ENCODE results near the gene TOLLIP.

Gene TOLLIP

DNA sequence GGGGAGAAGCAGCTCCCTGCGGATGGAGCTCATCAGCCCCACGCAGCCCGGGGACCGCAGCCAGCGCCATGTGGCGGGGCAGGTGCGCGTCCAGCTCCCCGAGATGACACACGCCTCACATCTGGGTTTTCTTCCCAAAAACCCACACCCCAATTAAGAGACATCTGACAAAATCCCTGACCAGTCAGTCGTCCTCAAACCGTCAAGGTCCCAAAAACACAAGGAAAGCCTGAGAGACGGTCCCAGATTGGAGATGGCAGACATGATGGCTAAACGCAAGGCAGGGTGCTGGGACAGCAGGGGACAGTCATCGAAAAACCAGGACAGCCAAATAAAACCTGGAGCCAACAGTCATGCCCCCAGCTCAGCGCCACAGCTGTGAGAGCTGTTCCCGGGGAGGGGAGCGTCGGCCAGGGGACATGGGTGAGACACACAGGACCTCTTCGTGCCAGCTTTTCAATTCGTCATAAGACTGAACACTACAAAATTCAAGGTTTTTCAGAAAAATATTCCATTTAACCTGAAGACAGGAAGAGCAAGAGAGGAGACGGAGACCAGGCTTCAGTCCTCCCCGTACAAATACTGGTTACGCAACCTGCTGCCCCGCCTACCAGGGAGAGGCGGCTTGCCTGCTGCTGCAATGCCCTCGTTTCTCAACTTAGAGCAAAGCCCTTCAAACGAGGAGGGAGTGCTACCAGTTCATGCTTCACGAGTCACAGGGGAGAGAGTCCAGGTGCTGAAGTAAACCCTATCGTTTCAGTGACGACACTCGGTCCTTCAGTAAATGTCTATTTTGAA is 10.5 kb downstream of the TOLLIP start:
- DNase-seq (ENCODE audit: low read depth): no peak

DNA sequence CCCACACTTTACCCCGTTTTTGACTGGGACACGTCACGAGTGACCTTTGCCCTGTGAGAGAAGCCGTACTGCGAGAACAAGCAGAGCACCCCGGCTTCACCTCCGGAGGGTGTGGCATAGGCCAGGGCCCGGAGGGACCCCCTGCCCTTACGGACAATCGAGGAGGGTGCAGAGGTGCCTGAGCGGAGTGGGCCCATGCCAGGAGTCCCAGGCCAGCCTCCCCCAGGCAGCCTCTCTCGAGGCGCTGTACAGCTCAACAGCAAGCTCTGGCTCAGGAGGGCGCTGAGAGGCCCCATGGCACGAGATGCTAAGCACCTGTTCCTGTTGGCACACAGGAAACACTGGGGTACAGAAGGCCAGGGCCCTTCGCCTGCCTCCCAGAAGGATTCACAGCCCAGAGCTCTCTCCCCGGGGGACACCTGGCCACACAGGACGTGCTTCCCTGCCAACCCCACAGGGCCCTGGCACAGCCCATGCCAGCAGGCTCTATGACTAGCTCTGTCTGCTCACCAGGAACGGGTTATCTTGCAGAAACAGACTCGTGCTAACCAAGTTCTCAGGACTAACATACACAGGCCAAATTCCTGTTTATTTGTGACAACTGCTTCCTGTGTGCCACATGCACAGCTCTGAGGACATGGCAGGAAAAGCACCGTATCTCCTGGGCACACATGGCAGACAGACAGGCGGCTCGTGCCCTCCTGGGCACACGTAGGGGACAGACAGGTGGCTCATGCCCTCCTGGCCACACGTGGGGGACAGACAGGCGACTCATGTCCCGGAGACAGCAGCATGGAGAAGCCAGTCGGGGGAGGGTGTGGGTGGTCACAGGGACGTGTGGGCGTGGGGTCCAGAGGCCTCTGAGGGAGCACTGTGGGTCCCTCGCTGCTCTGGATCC is 11.6 kb downstream of the TOLLIP start:
- DNase-seq (ENCODE audit: low read depth): no peak

DNA sequence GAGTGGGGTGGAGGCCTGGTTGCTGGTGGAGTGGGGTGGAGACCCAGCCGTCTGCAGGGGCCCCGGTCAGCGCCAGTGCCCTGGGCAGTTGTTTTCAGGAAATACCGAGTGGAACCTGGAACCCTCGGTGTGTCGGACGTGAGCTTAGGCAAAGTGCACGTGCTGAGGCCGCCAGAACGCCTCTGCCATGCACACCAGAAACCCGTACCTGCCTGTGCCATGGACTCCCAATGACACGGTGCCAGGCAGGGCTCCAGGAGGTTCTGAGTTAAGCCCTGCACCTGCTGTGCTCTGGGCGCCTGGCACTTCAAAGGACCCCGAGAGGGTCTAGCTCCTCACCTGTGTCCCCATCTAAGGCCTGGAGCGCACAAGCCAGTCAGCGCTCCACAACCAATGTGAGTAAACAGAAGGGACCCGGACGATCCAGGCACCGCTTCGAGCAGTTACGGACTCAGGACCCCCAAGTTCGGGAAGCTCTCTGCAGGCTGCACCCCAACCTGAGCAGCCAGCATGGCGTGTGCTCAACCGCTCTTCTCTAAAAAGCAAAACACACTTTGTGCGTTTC is 12.3 kb downstream of the TOLLIP start:
- no peak for DNase-seq (ENCODE audit: low read depth)

DNA sequence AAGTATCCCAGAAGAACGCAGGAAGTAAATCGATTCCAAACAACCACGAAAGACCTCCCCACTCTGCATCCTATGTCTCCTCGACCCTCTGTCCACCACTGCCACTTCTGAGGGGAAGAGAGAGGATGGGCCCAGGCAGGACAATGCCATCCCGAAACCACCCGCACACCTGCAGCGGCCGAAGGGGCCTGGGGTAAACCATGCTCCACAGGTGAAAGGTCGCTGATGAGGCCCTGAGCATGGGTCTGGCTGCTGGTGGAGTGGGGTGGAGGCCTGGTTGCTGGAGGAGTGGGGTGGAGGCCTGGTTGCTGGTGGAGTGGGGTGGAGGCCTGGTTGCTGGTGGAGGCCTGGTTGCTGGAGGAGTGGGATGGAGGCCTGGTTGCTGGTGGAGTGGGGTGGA is 13.1 kb downstream of the TOLLIP start:
- no peak for DNase-seq (ENCODE audit: low read depth)

DNA sequence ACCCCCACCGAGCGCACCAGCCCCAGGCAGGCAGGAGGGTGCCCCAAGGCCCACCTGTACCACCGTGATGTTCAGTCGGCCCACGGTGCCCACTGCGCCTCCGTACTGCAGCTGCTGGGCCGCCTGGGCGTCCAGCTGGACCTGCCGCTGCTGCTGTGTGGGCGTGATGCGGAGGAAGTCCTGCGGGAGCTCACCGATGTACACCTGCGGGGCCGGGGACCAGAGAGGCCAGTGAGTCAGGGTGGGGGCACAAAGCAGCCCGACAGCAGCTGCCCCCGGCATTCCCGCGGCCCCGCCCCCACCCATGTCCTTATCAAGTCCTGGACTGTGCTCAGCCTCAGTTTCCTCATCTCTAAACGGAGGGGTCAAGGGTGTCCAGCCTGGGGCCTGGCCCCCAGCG is 13.8 kb downstream of the TOLLIP start:
- no peak for DNase-seq (ENCODE audit: low read depth)

DNA sequence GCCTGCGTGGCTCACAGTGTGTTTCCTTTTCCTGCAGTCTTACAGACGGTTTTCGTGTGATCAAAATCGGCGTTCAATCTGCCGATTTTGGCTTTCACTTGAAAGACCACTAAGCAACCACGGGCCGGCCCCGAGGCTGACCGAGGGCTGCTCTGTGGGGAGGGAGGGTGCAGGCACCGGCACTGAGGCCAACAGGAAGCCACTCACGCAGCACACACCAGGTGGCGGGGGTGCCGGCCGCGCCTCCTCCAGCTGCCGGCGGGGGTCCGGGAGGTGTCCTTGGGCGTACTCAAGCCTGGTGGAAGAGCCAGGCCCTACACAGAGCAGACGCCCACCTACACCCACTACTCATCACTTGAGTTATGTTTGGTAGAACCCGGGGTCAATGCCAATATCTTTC is 14.3 kb downstream of the TOLLIP start:
- DNase-seq (ENCODE audit: low read depth): no peak

DNA sequence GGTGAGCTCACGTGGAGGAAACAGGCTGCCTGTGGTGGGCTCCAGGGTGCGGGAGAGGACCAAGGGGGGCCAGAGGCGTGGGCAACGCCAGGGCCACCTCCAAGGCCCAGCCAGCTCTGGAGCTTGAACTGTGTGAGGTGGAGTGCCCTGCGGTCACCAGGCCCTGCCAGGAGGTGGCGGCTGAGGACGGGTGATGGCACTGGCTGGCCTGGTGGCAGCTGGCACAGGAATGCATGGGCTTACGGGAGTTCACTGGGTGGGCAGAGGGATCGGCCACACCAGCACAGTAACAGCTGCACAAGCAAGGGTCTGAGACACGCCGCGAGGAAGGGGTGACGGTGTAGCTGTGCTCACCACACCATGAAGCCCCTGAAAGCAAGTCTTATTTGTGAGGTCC is 15.8 kb downstream of the TOLLIP start:
- DNase-seq (ENCODE audit: low read depth): no peak

DNA sequence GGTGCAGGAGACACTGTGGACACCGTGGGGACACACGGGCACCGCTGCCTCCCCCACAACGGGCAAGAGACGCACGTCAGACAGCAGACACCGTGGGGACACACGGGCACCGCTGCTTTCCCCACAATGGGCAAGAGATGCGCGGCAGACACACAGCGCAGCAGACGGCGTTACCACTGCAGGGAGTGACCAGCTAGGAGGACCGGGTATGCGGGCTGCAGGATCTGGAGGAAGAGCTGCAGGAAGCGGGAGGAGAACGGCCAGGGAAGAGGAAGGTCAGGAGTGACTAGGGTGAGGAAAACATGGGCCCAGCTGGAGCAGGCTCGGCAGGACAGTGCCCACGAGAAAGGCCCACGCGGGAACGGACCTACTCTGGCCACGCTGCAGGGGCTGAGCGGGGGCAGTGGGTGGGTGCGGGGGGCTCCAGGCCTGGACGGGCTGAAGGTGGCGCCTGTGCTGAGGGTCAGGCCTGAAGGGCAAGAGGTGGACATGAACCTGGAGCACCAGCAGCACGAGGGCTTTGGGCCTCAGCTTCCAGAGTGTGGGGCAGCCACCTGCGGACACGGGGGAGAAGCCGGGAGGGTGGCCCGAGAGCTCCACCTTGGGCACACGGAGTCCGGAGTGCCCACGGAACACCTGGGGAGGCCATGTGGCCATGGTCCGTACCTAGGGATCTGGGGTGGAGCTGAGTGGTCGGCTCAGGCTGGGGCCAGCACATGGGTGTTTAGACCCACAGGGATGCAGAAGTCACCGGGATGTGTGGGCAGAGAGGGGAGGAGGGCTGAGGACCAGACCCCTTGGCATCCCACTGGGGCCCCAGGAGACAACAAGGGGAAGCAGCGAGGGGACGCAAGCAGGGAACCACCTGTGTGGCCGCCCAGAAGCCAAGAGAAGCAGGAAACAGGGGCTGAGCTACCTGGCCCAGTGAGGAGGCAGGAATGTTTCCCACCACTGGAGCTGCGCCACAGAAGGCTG is 16.5 kb downstream of the TOLLIP start:
- no peak for DNase-seq (ENCODE audit: low read depth)

DNA sequence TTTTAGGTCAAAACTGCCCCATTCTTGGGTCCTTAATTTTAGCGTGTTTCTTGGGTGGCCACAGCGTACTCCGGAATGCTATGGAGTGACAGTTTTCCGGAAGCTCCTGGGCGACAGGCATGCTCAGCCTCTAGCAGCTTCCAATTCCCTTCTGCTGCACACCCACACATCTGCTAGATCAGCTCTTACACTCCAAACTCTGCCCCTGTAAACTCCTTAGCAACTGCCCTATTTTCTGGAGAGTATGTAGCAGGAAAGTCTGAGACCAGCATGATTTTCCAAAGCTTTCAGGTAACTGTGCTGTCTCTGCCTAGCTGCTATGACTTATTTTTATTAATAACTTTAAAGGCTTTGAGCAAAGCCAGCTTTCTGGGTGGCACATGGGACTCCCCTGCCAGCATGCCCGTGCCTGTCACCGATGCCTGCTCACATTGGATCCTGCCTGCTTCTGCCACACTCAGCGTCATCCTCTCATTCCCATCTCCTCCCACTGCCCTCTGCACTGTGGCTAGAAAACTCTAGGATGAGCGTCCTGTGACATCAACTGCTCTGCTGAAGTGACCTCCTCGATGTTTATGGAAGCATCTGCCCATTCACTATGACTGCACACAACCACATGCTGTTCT is 17.3 kb downstream of the TOLLIP start:
- no peak for DNase-seq (ENCODE audit: low read depth)

DNA sequence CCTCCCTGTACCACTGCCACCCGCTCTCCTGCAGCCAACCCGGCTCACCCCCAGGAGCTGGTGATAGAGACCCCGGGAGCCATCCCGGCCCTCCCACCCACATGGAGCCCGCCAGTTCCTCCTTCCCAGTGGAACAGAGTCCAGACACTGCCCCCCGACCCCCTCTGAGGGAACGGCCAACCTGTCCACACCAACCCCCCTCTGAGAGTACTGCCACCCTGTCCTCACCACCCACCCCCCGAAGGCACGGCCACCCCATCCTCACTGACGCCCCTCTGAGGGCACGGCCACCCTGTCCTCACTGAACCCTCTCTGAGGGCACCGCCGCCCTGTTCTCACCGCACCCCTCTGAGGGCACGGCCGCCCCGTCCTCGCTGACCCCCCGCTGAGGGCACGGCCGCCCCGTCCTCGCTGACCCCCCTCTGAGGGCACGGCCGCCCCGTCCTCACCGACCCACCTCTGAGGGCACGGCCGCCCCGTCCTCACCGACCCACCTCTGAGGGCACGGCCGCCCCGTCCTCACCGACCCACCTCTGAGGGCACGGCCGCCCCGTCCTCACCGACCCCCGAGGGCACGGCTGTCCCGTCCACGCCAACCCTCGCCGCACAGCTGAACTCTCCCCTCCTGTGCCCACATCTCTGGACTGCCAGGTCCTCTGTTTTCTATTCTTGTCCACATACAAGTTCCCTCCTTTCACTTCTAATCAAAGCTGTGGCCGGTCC is 18.0 kb downstream of the TOLLIP start:
- no peak for DNase-seq (ENCODE audit: low read depth)

DNA sequence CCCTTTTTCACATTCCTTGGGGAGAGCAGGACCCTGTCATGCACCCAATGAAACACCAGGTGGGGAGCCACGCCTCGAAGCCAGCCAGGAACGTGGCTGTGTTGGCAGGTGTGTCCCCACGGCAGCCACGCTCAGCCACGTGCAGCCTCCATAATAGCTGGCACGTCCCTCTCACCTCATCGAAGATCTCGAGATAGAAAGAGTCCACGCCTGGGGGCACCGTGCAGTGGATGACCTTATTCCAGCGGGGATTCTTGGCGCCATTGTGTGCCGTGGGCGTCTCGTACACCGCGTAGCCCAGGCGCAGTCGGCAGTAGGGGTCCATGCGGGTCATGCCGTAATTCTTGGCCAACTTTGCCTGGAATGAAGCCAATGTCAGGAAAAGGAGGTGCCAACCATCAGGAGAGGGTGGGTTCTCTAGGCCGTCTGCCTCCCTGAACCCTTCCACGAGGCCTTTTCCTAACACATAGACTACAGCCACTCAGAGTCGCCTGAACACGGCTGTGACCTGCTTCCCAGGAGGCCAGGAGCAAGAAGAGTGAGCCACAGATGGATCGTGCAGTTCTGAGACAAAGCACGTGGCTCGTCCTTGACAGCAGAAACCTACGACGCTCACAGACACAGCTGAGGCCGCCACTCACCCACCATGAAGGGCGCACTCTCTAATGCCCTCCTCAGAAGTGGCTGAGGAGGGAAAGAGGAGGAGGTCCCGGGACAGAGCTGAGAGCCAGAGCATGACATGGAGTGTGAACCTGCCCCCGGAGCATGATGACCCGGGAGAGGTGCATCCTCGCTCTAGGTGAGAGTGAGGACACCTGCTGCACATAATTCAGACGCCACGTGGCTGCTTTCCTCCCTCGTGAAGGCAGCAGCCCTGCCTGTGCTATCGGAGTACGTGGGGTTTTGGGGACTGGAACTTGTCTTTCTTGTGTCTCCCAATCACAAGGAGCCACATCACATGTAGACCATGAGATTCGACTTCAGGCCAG is 19.1 kb downstream of the TOLLIP start:
- no peak for DNase-seq (ENCODE audit: low read depth)

DNA sequence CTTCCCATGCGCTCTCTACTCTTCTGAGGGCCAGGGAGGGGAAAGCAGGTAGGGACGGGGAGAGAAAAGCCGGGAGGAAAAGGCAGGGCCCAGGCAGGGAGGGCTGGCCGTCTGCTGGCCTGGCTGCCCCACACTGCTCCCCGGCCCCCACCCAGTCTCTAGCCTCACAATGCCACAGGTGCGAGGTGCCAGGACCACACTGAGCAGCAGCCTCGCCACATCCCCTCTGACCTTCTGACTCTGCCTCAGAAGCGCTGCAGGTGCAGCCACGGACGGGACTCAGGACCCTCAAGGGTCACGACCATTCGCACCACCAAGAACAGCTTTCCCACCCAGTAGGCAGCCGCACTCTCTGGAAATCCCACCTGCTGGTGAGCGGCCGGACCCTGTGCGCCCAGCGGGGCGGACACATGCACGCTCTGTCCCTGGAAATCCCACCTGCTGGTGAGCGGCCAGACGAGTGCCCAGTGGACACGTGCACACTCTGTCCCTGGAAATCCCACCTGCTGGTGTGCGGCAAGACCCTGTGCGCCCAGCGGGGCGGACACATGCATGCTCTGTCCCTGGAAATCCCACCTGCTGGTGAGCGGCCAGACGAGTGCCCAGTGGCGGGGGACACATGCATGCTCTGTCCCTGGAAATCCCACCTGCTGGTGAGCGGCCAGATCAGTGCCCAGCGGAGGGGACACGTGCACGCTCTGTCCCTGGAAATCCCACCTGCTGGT is 20.1 kb downstream of the TOLLIP start:
- DNase-seq (ENCODE audit: low read depth): no peak

DNA sequence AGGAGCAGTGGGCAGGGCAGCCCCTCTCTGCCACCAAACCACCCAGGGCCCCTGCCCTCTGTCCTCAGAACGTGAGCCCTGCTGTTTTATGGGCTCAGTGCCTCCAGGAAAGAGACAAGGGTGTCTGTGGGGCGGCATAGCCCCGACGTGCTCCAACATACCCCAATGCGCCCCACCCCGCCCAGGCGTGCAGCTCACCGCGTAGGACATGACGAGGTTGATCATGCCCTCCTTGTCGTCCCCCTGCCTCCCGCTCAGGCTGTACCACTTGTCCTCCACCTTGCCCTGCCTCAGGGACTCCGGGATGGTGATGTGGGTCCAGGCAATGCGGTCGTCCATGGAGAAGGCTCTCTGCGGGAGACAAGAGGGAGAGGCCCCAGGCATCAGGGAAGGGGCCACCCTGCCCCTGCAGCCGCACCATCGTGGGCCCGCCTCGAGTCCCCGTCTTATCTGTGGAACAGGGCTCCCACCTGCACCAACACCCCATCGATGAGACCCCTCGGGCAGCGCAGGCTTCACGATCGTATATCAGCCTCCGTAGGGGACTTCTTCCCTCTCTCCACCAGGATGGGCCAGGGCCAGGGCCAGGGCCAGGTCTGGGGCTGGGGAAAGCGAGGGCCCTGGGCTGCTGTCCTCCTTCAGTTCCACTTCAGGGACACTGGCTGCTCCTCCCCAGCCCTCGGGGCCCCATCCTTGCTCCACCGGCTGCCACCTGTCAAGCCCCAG is 20.8 kb downstream of the TOLLIP start:
- no peak for DNase-seq (ENCODE audit: low read depth)

DNA sequence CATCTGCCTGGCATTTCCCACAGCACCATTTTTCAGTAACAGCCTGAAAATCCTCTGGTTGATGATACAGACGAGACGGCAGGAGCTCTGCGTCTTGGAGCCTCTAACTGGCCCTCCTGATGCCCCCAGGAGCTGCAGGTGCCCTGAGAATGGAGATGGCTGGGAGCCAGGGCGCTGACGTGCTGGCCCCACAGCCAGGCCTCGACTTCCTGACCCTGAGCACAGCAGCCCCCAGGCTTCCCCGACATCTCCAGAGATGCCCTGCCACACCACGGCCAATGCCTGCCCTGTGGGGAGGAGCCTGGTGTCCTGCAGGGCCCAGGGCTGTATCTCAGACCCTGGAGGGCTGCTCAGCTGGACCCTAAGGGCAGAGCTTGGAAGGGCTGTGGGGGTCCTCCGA is 21.5 kb downstream of the TOLLIP start:
- no peak for DNase-seq (ENCODE audit: low read depth)

DNA sequence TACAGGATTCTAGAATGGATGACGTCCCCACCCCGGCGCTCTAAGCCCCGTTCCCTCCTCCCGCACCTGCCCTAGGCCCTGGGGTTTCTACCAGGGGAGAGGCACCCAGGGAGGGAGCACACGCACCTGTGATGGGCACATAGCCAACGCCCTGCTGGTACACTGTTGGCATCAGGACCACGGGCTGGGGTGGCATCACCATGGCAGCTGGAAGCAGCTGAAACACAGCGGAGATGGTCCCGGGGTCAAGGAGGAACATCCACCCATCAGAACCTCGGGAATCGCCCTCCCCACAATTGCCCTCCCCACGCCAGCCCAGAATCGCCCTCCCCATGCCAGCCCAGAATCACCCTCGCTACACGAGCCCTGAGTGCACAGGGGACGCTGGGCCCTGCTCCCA is 23.6 kb downstream of the TOLLIP start:
- DNase-seq (ENCODE audit: low read depth): no peak

DNA sequence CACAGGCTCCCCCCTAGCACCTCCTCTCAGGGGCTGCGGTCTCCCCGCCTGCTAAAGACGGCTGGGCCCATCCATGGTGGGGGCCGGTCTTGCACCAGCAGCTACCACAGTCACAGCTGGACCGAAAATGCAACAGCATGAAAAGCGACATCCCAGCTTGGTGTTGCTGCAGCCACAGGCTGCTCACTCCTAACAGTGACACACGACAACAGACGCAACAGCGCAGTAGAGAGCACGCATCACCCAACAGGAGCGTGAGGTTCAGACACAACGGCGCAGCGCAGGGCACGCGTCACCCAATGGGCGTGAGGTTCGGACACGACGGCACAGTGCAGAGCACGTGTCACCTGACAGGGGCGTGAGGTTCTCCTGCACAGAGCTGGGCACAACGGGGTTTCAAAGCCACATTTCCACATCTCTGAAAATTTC is 24.1 kb downstream of the TOLLIP start:
- no peak for DNase-seq (ENCODE audit: low read depth)

DNA sequence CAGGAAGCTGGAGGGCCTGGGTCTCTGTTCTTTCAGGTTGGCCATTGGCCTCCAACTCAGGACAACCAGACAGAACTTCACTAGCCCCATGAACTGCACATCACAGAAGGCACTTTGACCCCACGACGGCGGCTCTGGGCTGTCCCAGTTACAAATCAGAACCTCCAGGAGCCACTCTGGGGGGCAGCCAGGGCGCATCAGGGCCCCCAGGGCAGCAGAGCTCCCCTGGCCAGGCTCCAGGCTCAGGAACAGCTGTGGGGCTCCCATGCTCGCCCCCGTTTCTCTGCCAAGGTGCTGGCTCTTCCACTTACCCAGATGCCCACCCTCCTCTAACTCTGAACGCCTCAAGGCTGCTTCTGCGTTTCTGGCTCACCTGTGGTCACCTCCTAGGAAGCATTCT is 25.5 kb downstream of the TOLLIP start:
- DNase-seq (ENCODE audit: low read depth): no peak

DNA sequence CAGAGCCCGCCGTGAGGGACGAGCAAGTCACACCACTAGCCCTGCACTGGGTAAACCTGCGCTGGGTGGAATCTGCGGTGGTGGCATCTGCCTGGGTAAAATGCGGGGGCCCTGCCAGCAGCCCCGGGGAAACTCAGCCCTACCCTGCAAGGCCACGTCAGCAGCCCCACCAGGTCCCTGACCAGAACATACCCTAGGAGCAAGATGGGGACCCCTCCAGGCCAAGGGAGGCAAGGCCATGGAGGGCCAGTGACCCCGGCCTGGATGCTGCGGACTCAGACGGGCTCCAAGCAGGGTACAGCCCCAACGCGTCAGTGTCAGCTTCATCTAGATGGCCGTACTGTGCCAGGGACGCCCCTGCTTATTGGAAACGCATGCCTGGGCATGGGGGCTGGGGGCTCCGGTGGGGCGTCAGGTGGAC is 26.3 kb downstream of the TOLLIP start:
- DNase-seq (ENCODE audit: low read depth): no peak

Measured in activated T-helper 1 cell treated with Interleukin-2 at 50 U/mL for 16 hours (primary cell).